OCI-LY3 (cell line): ENCODE results near the gene ATG4C.

ENCODE experiments used
- EZH2phosphoT487 ChIP-seq: fragments of 200-600 bp; shearing (Covaris generic); IDR thresholded peaks from 2 replicates; pipeline ENCODE4 v1.6.1; 2018; ENCODE audit warnings: antibody characterized with exemption, mixed run types, low read depth
- TF ChIP-seq, protein P1 (sequence below): fragments of 200-600, 300-600 bp; sonication (generic); IDR thresholded peaks from 2 replicates; pipeline ENCODE4 v1.5.1; 2014; ENCODE audit warnings: antibody characterized with exemption, low read length, low read depth

DNA sequence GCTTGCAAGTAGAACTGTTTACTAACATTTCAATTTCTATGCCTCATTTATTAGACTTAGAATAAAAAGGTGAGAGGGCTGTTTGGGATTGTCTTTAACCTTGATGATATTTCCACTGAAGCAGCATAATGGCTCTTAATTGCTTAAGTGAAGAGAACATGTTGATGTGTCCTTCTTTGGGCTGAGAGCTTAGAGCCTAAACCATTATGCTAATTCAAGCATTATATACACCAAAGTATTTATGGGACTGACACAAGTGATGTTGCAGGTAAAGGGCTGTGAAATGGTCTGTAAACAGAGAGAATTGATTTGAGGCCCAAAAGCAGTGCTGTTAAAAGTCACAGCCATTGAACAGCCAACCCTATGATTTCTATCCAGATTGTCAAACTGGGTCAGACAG is 113.9 kb downstream of the ATG4C start:
- TF ChIP-seq, protein P1, sequence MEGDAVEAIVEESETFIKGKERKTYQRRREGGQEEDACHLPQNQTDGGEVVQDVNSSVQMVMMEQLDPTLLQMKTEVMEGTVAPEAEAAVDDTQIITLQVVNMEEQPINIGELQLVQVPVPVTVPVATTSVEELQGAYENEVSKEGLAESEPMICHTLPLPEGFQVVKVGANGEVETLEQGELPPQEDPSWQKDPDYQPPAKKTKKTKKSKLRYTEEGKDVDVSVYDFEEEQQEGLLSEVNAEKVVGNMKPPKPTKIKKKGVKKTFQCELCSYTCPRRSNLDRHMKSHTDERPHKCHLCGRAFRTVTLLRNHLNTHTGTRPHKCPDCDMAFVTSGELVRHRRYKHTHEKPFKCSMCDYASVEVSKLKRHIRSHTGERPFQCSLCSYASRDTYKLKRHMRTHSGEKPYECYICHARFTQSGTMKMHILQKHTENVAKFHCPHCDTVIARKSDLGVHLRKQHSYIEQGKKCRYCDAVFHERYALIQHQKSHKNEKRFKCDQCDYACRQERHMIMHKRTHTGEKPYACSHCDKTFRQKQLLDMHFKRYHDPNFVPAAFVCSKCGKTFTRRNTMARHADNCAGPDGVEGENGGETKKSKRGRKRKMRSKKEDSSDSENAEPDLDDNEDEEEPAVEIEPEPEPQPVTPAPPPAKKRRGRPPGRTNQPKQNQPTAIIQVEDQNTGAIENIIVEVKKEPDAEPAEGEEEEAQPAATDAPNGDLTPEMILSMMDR, result no peak
- TF ChIP-seq EZH2phosphoT487, result no peak
